GM19025 (cell line): Measurements from ENCODE around the gene PRAME.
"Not testable (repeated sequence)": the region's sequence is repeated elsewhere in the genome, so short reads cannot be mapped to it uniquely, and the experiment has no call there.

Source experiments
- ATAC-seq: cut with Tn5 transposase; IDR thresholded peaks from one replicate; pipeline ENCODE4 v1.9.1; 2021; ENCODE audit warnings: mild to moderate bottlenecking, low read depth, moderate library complexity; ENCODE audit not compliant: unreplicated experiment

Gene PRAME

DNA sequence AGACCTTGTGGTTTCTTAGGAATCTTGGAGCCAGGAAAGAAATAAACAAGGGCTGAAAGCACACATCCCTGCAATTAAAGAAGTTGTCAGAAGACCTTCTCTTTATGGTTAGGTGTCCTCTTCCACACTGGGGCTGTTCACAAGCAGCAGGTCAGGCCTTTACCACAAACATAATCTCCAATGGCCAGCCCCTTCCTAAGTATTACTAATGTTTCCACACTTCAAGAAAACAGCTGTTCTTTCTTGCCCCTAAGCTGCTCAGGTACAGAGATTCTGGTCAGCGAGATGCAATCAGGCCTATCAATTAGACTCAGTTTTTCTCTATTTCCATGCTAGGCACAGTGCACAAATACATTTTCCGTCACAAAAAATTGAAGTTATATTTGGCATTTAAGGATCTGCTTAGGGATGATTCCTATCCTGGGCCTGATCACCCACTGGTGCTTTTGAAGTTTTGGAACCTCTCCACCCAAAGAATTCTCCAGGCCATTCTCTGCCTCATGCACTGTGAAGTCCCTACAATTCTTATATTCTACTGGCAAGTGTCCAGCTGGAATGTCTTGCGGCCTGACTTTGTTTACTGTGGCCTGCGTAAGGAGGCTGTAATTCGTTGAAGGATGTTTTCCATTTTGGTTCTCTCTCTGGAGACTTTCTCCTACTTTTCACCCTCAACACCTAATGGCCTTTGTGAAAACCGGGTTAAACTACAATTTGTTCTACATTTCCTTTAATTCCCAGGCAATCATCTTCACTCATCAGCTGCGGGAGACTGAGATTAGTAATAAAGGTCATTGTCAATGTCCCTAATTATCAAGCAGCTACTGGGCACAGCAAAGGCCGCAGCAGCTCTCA is 5.1 kb downstream of the PRAME start:
- ATAC-seq = no peak

DNA sequence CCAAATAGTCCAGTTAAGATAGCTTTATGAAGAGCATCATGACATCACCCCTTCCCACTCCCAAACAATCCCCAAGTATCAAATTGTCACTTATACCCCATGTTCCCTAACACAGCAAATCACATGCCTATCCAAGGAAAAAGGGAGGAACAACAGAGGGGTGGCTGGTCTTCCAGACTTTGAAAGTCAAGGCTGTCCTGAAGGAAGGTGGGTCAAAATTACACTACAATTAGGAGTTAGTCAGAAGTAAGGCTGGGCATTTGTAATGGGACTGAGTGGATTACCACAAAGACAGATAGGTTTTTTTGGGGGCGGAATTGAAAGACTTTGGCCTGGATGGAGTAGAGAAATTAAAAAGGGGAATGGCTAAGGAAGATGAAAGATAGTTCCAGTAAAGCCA is 5.9 kb downstream of the PRAME start:
- no peak for ATAC-seq

DNA sequence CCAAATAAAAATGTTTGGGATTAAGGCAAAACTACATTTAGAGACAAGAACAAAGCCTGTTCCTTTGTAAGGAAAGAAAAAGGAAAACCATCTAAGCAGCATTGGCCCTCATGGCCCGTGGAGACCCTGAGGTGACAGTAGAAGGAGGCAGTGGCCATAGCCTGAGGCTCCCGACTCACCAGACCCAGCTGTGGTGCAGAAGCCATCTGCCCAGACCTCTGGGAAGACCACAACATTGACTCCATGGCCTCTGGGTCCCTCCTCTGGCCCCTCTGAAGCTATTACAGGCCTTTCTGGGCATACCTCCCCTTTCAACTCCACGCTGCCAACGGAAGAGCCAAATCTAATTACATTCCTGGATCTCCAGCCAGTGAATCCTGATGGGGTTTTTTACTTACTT is 6.4 kb downstream of the PRAME start:
- ATAC-seq = no peak

DNA sequence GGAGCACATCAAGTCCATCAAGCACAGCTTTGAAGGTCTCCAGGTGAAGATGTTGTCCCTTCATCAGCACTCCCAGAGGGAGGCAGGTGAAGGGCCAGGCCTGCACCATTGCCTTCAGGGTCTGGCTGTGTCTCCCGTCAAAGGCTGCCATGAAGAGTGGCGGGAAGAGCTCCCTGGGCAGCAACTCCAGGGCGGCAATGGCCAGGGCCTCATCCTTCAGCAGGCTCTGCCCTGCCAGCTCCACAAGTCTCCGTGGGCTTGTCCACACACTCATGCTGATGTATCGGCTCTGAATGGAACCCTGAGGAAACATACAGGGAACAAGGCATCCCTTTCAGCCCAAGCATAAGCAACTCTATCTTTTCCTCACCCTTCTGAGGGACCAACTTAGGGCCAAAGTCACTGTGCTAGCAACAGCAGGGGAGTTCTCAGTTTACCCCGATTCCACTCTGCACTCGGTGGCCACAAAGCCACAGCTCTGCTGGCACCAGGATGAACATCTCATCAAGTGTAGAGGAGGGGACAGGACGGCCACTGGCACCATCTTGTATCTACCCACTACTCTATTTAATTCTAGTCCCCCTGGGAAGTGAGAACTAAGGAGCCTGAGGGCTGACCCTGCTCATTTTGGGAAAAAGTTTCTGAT is 8.2 kb downstream of the PRAME start:
- no peak for ATAC-seq

DNA sequence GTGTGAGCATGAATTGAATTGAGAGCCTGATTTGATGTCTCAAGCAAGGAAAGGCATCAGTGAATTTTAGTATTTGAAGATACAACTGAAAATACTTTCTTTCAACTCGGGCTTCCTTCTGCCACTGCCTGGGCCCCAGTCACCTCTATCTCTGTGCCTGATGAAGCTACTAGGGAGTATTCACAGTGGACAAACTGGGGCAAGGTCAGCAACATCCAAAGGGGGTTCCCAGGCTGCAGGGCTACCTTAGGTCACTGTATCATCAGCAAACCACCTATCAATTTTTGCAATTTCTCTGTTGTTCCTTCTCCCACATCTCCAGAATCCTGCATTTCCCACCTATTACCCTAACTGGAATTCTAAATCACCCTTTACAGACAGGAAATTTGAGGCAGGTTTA is 10.2 kb downstream of the PRAME start:
- no peak for ATAC-seq

DNA sequence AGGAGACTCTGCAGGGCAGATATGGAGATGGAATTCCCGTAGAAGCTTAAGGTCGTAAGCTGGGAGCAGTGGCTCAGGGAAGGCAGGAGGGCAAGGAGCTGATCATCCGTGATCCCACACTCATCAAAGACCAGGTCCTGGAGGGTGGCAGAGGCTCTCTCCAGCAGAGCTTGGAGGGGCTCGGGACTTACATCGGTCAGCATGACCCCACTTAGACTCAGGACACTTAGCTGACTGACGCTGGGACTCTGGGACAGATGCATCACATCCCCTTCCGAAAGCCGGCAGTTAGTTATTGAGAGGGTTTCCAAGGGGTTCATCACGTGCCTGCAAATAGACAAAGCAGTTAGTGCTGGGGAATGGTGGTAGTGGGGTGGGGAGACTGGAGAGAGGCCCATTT is 10.7 kb downstream of the PRAME start:
- ATAC-seq = no peak

DNA sequence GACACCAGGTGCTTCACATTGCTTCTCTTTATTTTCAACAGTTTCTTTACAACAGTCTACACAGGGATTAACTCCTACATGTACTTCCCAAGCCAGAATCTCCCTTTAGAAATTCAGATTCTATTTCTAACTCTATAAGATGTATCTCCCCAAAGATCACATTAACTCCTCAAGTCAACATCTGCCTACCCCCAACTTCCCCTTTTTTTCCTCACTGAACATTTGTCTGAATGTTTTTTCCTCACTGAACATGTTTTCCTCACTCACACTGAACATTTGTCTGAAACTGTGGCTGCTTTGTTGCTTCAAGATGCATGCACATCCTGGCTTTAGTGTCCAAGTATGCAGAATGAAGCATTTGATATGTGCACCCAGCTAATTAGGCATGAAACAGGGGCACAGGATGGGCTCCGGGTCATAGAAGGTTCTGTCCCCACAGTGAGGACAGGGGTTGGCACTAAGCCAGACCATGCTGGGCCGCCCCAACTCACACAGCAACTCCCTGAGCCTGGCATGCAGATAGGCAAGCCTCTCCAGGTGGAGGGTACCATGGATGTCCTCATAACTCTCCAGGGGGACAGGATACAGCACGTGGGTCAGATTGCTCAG is 11.3 kb downstream of the PRAME start:
- no peak for ATAC-seq

DNA sequence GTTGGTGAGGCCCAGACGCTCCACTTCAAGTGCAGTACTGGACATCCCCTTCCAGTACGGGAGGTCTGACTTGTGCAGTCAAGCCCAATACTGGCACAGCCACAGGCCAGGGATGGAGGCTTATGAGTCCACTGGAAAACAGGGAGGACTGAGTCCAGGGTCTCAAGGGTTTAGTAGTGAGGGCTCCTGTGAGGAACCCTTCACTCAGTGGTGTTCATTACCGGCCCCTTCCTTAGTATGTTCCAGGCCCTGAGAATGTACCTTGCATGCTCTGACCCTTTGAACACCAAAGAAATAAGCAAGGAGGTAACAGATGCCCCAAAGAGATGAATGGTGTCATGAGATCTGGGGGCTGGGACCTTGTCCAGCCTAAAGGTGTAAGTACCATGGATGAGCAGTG is 11.8 kb downstream of the PRAME start:
- ATAC-seq = no peak

DNA sequence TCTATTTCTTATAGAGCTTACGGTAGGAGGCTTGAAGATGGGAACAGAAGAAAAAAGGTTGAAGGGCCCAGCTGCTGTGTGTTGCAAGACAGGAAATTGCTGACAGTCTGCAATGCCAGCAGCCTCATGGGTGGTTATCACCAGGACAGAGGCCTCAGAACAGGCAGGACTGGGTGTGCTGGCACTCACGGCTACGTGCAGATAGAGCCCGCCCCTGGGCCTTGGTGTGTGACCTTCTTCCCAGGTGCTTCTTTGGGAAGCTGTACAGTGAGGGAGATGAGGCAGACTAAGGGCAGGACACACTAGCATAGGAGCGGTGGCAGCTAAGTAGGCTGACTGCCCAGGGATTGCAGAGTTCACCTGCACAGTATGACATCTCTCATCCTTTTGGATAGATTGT is 12.6 kb downstream of the PRAME start:
- no peak for ATAC-seq

DNA sequence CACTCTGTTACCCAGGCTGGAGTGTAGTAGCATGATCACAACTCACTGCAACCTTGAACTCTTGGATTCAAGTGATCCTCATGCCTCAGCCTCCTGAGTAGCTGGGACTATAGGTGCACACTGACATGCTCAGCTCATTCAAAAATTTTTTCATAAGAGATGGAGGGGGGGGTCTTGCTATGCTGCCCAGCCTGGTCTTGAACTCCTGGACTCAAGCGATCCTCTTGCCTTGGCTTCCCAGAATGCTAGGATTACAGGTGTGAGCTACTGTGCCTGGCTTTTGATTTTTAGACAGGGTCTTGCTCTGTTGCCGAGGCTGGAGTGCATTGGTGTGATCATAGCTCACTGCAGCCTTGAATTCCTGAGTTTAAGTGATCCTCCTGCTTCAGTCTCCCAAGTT is 14.0 kb downstream of the PRAME start:
- ATAC-seq = no peak

DNA sequence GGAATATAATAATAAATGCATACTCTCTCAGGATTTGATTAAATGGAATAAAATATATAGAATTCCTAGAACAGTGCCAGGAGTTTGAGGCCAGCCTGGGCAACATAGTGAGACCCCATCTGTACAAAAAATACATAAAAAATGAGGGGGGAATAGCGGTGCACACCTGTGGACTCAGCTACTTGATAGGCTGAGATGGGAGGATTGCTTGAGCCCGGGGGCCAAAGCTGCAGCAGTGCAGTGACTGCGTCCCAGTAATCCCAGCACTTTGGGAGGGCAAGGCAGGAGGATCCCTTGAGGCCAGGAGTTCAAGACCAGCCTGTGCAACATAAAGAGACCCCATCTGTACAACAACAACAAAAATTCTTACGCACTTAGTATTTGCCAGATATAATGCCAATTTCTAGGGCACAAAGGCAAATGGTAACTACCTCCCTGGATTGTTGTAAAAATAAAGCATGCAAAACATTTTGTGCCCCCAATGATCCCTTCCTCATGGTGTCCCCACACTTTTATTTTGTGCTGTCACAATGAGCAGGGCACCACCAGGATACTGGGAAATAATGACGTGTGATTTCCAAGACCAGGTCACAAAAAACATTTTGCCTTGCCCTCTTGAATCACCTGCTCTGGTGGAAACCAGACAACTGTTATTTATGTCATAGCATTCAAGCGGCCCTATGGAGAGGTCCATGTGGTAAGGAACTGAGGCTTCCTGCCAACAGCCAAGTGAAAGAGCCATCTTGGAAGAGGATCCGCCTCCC is 20.7 kb downstream of the PRAME start:
- no peak for ATAC-seq

DNA sequence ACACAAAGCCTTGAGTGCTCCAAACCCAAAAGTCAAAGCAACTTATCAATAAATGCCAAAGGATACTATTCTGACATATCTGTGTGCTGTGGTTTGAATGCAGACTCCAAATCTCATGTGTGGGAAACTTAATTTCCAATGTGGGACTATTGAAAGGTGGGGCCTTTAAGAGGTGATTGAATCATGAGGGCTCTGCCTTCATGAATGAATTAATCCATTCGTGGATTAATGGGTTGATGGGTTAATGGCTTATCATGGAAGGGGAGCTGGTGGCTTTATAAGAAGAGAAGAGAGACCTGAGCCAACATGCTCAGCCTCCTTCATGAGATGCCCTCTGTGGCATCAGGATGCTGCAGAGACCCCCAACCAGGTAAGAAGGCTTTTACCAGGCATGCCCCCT is 22.1 kb downstream of the PRAME start:
- ATAC-seq = no peak

DNA sequence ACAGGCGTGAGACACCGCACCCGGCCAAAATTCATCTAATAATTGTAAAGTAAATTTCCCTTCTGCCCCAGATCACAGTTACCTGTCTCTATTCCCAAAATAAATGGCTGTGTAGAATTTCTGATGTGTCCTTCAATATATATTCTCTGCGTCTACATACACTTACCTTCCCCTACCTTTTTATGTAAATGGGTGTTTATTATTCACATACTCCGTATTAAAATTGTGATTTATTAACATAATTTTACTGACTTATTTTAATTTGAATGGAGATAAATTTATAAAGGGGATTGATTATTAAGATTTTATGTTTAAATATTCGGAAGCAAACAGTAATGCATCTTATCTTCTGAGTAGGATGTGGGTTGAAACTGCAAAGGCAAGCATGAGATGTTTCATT is 22.6 kb downstream of the PRAME start:
- no peak for ATAC-seq

DNA sequence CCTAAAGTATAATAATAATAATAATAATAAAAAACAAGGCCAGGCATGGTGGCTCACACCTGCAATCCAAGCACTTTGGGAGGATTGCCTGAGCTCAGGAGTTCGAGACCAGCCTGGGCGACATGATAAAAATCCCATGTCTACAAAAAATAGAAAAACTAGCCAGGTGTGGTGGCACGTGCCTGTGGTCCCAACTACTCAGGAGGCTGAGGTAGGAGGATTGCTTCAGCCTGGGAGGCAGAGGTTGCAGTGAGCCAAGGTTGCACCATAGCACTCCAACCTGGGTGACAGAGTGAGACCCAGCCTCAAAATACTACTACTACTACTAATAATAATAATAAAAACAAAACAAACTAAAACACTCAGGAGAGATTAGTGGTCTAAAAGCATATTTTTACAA is 23.4 kb downstream of the PRAME start:
- no peak for ATAC-seq

DNA sequence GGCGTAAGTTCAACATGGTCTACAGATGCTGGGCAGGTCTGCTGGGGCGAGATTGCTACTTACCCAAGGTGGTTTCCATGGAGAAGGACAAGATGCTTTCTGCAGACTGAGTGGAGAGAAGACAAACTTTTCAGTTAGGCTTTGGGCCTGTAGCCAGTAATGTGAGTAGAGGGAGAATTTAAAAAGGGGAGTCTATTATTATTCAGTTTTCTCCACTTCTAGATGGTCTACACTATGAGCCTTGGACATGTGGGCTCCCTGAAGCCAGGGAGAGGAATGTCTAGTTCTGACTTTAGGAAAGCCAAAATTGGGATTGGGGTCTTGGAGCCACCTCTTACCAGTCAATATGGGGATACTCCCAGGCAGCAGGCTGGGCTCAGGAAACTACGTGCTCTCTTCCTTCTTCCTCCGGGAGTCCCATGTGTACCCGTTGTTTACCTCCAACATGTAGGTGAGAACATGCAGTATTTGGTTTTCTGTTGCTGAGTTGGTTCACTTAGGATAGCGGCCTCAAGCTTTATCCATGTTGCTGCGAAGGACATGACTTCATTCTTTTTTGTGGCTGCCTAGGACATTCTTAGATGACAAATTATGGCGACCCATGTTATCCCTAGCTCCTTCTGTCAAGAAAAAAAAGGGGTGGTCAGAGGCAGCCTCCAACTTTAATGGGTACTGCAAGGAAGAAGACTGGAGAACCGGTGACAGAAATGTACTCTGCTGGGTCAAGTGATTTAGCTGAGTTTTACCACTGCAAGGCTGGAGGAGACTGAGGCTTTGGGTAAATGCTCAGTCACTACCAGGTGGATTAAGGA is 24.3 kb downstream of the PRAME start:
- ATAC-seq = no peak

DNA sequence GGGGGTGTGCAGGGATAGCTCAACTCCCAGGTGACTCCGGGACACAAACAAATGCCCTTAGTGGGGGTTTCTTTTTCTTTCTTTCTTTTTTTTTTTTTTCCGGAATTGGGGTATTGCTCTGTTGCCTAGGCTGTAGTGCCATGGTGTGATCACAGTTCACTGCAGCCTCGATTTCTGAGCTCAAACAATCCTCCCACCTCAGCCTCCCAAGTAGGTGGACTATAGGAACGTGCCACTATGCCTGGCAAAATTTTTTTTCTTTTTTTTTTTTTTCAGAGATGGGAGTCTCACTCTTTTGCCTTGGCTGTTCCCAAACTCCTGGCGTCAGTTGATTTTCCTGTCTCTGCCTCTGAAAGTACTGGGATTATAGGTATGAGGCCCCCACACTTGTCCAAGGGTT is 25.2 kb downstream of the PRAME start:
- ATAC-seq = no peak

DNA sequence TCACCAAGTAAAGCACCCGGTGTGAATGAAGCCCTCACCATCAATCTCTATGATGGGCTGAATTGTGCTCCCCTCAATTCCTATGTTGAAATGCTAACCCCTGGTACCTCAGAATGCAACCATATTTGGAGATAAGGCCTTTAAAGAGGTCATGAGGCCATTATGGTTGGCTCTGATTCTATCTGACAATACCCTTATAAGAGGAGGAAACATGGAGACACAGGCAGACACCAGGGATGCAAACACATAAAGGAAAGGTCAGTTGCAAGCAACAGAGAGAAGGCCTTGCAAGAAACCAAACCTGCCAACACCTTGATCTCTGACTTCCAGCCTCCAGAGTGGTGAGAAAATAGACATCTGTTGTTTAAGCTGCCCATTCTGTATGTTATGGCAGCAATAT is 25.6 kb downstream of the PRAME start:
- ATAC-seq = no peak

DNA sequence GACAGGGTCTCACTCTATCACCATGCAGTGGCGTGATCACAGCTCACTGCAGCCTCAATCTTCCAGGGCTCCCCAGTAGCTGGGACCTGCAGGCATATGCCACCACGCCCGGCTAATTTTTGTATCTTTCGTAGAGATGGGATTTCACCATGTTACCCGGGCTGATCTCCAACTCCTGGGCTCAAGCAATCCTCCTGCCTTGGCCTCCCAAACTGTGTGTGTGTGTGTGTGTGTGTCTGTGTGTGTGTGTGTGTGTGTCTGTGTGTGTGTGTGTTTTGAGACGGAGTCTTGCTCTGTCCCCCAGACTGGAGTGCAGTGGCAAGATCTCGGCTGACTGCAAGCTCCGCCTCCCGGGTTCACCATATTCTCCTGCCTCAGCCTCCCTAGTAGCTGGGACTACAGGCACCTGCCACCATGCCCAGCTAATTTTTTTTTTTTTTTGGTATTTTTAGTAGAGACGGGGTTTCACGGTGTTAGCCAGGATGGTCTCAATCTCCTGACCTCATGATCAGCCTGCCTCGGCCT is 26.5 kb downstream of the PRAME start:
- not testable (repeated sequence) for ATAC-seq

DNA sequence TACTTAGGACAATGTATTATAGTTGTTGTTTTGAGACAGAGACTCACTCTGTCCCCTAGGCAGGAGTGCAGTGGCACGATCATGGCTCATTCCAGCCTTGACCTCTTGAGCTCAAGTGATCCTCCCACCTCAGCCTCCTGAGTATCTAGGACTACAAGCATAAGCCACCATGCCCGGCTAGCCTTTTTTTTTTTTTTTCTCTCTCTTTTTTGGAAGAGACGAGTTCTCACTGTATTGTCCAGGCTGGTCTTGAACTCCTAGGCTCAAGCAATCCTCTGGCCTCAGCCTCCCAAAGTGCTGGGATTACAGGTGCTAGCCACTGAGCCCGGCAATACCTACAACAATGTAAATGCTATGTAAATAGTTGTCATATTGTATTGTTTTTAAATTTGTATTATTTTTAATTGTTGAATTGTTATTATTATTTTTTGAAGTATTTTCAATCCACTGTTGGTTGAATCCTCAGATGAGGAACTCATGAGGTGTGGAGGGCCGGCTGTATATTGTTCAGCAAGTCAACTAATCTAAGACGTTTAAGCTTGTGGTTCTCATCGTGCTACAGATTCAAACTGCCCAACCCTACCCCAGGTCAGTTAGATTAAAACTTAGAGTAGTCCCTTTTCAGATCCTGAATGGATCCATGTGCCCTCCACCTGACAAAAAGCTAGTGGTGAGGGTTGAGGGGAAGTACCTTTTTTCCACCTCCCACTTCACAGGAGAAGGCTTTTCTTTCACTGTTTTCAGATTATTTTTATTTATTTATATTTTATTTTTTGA is 27.1 kb downstream of the PRAME start:
- ATAC-seq = no peak
